ENCODE measurements around the gene DLGAP1. TPM values are rescaled to one million over a fixed set of nuclear protein-coding genes. Genes with fewer than 3 reads are reported as not detected.
"Not testable (repeated sequence)": the region's sequence is repeated elsewhere in the genome, so short reads cannot be mapped to it uniquely, and the experiment has no call there.

DLGAP1 gene
- total RNA-seq, 1 experiment from 2014 or later: 23.2 TPM

- H3K27ac Mint-ChIP-seq: peak overlapping the region in 2 of 3 experiments; percentile 83 to 84; a peak in 3 of 7 replicates
- H3K27ac ChIP-seq (ENCODE audit: insufficient read length, low read depth, low read length): no peak overlapping the region
- no peak overlapping the region for H2BK12ac ChIP-seq (ENCODE audit: insufficient read length, low read depth, low read length)
- H2BK20ac ChIP-seq (ENCODE audit: low read depth, low read length, poor library complexity, severe bottlenecking): no peak overlapping the region
- no peak overlapping the region for H4K5ac ChIP-seq (ENCODE audit: insufficient read length, low read depth, low read length)
- TF ChIP-seq, protein P1, sequence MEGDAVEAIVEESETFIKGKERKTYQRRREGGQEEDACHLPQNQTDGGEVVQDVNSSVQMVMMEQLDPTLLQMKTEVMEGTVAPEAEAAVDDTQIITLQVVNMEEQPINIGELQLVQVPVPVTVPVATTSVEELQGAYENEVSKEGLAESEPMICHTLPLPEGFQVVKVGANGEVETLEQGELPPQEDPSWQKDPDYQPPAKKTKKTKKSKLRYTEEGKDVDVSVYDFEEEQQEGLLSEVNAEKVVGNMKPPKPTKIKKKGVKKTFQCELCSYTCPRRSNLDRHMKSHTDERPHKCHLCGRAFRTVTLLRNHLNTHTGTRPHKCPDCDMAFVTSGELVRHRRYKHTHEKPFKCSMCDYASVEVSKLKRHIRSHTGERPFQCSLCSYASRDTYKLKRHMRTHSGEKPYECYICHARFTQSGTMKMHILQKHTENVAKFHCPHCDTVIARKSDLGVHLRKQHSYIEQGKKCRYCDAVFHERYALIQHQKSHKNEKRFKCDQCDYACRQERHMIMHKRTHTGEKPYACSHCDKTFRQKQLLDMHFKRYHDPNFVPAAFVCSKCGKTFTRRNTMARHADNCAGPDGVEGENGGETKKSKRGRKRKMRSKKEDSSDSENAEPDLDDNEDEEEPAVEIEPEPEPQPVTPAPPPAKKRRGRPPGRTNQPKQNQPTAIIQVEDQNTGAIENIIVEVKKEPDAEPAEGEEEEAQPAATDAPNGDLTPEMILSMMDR (conservative IDR thresholded peaks at IDR 0.05): no peak
- H3K4me1 Mint-ChIP-seq: peaks cover 17 to 22% of the 10 kb centered on the region in 2 experiments
- no peaks in the 10 kb centered on the region; the same call in 1 of the 2 replicates for H3K79me2 ChIP-seq (ENCODE audit: insufficient read depth, low read length)
- H3K79me1 ChIP-seq (ENCODE audit: insufficient read depth, low read depth, low read length, poor library complexity, severe bottlenecking): no peaks in the 10 kb centered on the region
- peaks cover 2% of the 10 kb centered on the region; the same call in 1 of the 2 replicates for H3K4me1 ChIP-seq (ENCODE audit: insufficient read depth, low read length)
- 0 out of 5 replicates have a peak overlapping the region, but pooled peaks of 1 of the 2 experiments have one; percentile 18 for H3K4me3 Mint-ChIP-seq
- no peak overlapping the region for H2AFZ ChIP-seq (ENCODE audit: low read length)
- no peak overlapping the region for H3K23ac ChIP-seq (ENCODE audit: insufficient read length, low read depth, low read length)
- no peak overlapping the region for H3T11ph ChIP-seq (ENCODE audit: low read length)
- H3K27me3 ChIP-seq (ENCODE audit: insufficient read depth, low read length): no peaks in the 10 kb centered on the region
- H3K9me3 ChIP-seq (ENCODE audit: control insufficient read depth, low read depth, low read length): no peaks in the 10 kb centered on the region
- no peak overlapping the region for H3K18ac ChIP-seq (ENCODE audit: insufficient read length, low read depth, low read length)
- H3K9ac ChIP-seq (ENCODE audit: extremely low read depth, insufficient read length, low read length): no peak overlapping the region
- H3K23me2 ChIP-seq (ENCODE audit: insufficient read length, low read depth, low read length, poor library complexity, severe bottlenecking): peaks cover 12% of the 10 kb centered on the region
- no peak overlapping the region for H2BK15ac ChIP-seq (ENCODE audit: low read depth, low read length)
- H3K36me3 Mint-ChIP-seq (ENCODE audit: insufficient read depth in 1 of 3, low read depth in 3 of 3): peaks cover 22 to 35% (median 23%) of the 10 kb centered on the region in 3 experiments
- no peaks in the 10 kb centered on the region for H3K9me3 Mint-ChIP-seq
- no peak overlapping the region for H3K14ac ChIP-seq (ENCODE audit: insufficient read depth, low read length)
- no peak overlapping the region for H4K8ac ChIP-seq (replicated peaks; ENCODE audit: insufficient read length, low read depth, low read length)
- H3K4ac ChIP-seq (ENCODE audit: low read depth, low read length): no peak overlapping the region
- no peaks in the 10 kb centered on the region for H3K27me3 Mint-ChIP-seq (ENCODE audit: low read depth)
- no peaks in the 10 kb centered on the region for H4K20me1 ChIP-seq (ENCODE audit: control insufficient read depth, insufficient read depth, insufficient read length)
- no peak overlapping the region for H2BK120ac ChIP-seq (ENCODE audit: low read depth, low read length, poor library complexity, severe bottlenecking)
- no peak overlapping the region for H2AK5ac ChIP-seq (ENCODE audit: insufficient read length, low read length)
- DNase-seq: no peak
- no peak overlapping the region for H3K4me2 ChIP-seq (ENCODE audit: insufficient read depth, insufficient read length, low read length)
- no CpG with 5 or more reads among the region's 4 CpGs for WGBS (ENCODE audit: extremely low coverage, insufficient read length, low lambda C conversion rate)
- H4K91ac ChIP-seq (ENCODE audit: insufficient read length, low read depth, low read length): no peak overlapping the region
- H2BK5ac ChIP-seq (ENCODE audit: insufficient read length, low read length): no peak overlapping the region
- no peak overlapping the region for H3K56ac ChIP-seq (ENCODE audit: insufficient read length, low read depth, low read length)
These were observed 846.6 kb downstream of the DLGAP1 start for GRCh38 chr18:3608488-3608887.

- H4K20me1 ChIP-seq (ENCODE audit: control insufficient read depth, insufficient read depth, insufficient read length); H3T11ph ChIP-seq (ENCODE audit: low read length); H3K4ac ChIP-seq (ENCODE audit: low read depth, low read length); H3K4me2 ChIP-seq (ENCODE audit: insufficient read depth, insufficient read length, low read length); H3K27ac ChIP-seq (ENCODE audit: insufficient read length, low read depth, low read length); H3K56ac ChIP-seq (ENCODE audit: insufficient read length, low read depth, low read length); H3K79me2 ChIP-seq (ENCODE audit: insufficient read depth, low read length); H3K27me3 ChIP-seq (ENCODE audit: insufficient read depth, low read length); H3K23ac ChIP-seq (ENCODE audit: insufficient read length, low read depth, low read length); H2BK120ac ChIP-seq (ENCODE audit: low read depth, low read length, poor library complexity, severe bottlenecking); H2BK5ac ChIP-seq (ENCODE audit: insufficient read length, low read length); H3K27me3 Mint-ChIP-seq (ENCODE audit: low read depth); DNase-seq; H2AK5ac ChIP-seq (ENCODE audit: insufficient read length, low read length); H2AFZ ChIP-seq (ENCODE audit: low read length); H3K9me3 ChIP-seq (ENCODE audit: control insufficient read depth, low read depth, low read length); H3K4me1 ChIP-seq (ENCODE audit: insufficient read depth, low read length); H4K91ac ChIP-seq (ENCODE audit: insufficient read length, low read depth, low read length); H3K9ac ChIP-seq (ENCODE audit: extremely low read depth, insufficient read length, low read length); H4K8ac ChIP-seq (replicated peaks; ENCODE audit: insufficient read length, low read depth, low read length); H2BK12ac ChIP-seq (ENCODE audit: insufficient read length, low read depth, low read length); H2BK15ac ChIP-seq (ENCODE audit: low read depth, low read length); H3K14ac ChIP-seq (ENCODE audit: insufficient read depth, low read length); H4K5ac ChIP-seq (ENCODE audit: insufficient read length, low read depth, low read length); H2BK20ac ChIP-seq (ENCODE audit: low read depth, low read length, poor library complexity, severe bottlenecking); H3K79me1 ChIP-seq (ENCODE audit: insufficient read depth, low read depth, low read length, poor library complexity, severe bottlenecking); H3K18ac ChIP-seq (ENCODE audit: insufficient read length, low read depth, low read length); H3K9me3 Mint-ChIP-seq: not testable (repeated sequence)
- Mint-ChIP-seq H3K27ac (peak overlapping the region in 2 of 3 experiments; percentile 84 to 90; a peak in 3 of 7 replicates), H3K4me1 (peaks cover 17 to 19% of the 10 kb centered on the region in 2 experiments), H3K4me3 (peak overlapping the region in 1 of 2 experiments; percentile 18; a peak in 1 of 5 replicates), H3K36me3 (ENCODE audit: insufficient read depth in 1 of 3, low read depth in 3 of 3) (peaks cover 22 to 35% (median 23%) of the 10 kb centered on the region in 3 experiments)
- no CpG with 5 or more reads among the region's 8 CpGs for WGBS (ENCODE audit: extremely low coverage, insufficient read length, low lambda C conversion rate)
- peaks cover 12% of the 10 kb centered on the region for H3K23me2 ChIP-seq (ENCODE audit: insufficient read length, low read depth, low read length, poor library complexity, severe bottlenecking)
These were observed 847.0 kb downstream of the DLGAP1 start for GRCh38 chr18:3608099-3608453.
